Measurements from ENCODE around the gene PDE4D. TPM values are rescaled to one million over a fixed set of nuclear protein-coding genes. Genes with fewer than 3 reads are reported as not detected.

PDE4D gene
- total RNA-seq, 4 donors from 2014 or later = 6.7 to 21.0 (median 15.0) TPM

DNA sequence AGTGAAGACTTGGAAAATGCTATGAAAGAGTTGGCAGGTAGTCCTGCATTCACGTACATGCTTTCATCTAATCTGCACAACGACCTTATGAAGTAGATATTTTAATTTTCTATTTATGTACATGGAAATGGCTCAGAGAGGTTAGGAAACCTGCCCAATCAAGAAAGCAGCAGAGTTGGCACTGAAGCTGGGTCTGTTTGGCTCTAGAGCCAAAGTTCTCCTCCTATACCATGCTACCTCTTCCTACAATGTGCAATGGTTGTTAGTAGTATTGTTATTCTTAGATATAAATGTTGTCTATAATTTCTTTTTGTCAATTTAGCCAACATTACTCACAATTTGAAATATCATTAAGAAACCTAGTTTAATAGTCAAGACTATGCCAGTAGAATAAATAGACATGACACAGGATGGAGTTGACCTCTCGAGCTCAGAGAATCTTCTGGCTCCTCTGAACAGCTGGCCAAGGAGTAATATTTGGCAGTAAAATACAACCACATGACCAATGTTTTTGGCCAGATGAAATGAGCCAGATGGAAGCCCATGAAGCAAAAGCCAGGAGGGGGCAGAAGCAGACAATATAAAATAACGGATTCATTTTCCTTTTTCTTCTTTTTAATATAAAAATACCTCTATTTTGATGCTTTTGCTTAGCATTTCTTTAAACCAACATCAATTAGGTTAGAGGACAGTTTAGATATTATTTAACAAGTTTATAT is 542.3 kb downstream of the PDE4D start:
- TF ChIP-seq, protein P1, sequence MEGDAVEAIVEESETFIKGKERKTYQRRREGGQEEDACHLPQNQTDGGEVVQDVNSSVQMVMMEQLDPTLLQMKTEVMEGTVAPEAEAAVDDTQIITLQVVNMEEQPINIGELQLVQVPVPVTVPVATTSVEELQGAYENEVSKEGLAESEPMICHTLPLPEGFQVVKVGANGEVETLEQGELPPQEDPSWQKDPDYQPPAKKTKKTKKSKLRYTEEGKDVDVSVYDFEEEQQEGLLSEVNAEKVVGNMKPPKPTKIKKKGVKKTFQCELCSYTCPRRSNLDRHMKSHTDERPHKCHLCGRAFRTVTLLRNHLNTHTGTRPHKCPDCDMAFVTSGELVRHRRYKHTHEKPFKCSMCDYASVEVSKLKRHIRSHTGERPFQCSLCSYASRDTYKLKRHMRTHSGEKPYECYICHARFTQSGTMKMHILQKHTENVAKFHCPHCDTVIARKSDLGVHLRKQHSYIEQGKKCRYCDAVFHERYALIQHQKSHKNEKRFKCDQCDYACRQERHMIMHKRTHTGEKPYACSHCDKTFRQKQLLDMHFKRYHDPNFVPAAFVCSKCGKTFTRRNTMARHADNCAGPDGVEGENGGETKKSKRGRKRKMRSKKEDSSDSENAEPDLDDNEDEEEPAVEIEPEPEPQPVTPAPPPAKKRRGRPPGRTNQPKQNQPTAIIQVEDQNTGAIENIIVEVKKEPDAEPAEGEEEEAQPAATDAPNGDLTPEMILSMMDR (IDR thresholded peaks at IDR 0.05) = no peak
- TF ChIP-seq POLR2A (IDR thresholded peaks at IDR 0.05) = no peak
- 43 to 59% methylated on average over 4 of the region's 4 CpGs for WGBS, 2 donors
- intact Hi-C loops (cut with DNase I; ENCODE audit: low total_unique reads) = no loop called here
- DNase-seq (ENCODE audit: low spot score in 2 of 2) = peak in 1 of 2 donors; percentile 21
- H3K4me3 ChIP-seq (ENCODE audit: low read depth, poor library complexity, severe bottlenecking) = no peak overlapping the region

DNA sequence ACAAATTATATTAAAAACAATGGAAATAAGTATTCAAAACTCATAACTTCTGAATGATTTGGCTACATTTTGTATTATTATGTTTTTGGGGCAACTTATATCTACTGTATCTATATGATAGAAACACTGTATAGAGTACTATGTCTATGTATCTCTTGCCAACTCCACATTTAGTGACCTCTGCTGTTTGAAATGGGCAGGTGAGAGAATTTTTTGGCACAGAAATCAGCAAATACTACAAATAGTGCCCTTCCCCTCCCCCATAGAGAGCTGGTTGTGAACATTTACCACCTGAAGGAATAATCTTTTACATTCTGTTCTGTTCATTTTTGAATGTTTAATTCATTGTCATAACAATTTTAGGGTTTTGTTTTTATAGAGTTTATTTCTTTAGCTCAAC is 545.3 kb downstream of the PDE4D start:
- H3K4me3 ChIP-seq (ENCODE audit: low read depth, poor library complexity, severe bottlenecking) = no peak overlapping the region
- no peak for DNase-seq (ENCODE audit: low spot score in 2 of 2)
- intact Hi-C loops (cut with DNase I; ENCODE audit: low total_unique reads) = no loop called here
- TF ChIP-seq, protein P1 (IDR thresholded peaks at IDR 0.05) = no peak
- TF ChIP-seq POLR2A (IDR thresholded peaks at IDR 0.05) = no peak

GRCh38 chr5:59346982-59347381 is 546.5 kb downstream of the PDE4D start:
- DNase-seq (ENCODE audit: low spot score in 2 of 2) = no peak
- intact Hi-C loops (cut with DNase I; ENCODE audit: low total_unique reads) = no loop called here
- WGBS, 2 donors = 69 to 79% methylated on average over 1 of the region's 1 CpG
- no peak overlapping the region for H3K4me3 ChIP-seq (ENCODE audit: low read depth, poor library complexity, severe bottlenecking)
- TF ChIP-seq POLR2A (IDR thresholded peaks at IDR 0.05) = no peak
- TF ChIP-seq, protein P1 (IDR thresholded peaks at IDR 0.05) = no peak

- no peak for DNase-seq (ENCODE audit: low spot score in 2 of 2)
- WGBS, 2 donors = 80 to 85% methylated on average over 7 of the region's 7 CpGs
- H3K4me3 ChIP-seq (ENCODE audit: low read depth, poor library complexity, severe bottlenecking) = no peak overlapping the region
- TF ChIP-seq POLR2A (IDR thresholded peaks at IDR 0.05) = no peak
- TF ChIP-seq, protein P1 (IDR thresholded peaks at IDR 0.05) = no peak
- intact Hi-C loops (cut with DNase I; ENCODE audit: low total_unique reads) = no loop called here
Measured at GRCh38 chr5:59346514-59346913, 547.0 kb downstream of the PDE4D start.

GRCh38 chr5:59342181-59342580 is 551.3 kb downstream of the PDE4D start:
- no peak overlapping the region for H3K4me3 ChIP-seq (ENCODE audit: low read depth, poor library complexity, severe bottlenecking)
- DNase-seq (ENCODE audit: low spot score in 2 of 2) = no peak
- intact Hi-C loops (cut with DNase I; ENCODE audit: low total_unique reads) = no loop called here
- 70 to 81% methylated on average over 3 of the region's 3 CpGs for WGBS, 2 donors
- no peak for TF ChIP-seq POLR2A (IDR thresholded peaks at IDR 0.05)
- TF ChIP-seq, protein P1 (IDR thresholded peaks at IDR 0.05) = no peak

DNA sequence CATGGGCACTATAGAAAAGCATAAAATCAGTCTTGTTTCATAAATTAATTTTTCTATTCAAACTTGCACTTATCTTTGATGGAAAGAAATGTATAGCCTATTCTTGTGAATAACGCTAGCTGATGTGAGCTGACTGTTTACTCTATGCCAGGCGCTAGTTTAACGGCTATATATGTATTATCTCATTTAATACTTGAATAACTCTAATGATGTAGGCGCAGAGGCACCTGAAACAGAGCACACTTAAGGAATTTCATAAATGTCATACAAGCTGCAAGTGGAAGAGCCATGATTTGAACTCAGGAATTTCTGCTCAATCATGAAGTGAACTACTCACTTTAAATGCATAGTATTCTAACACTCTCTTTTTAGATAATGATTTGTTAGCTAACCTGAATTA is 551.8 kb downstream of the PDE4D start:
- 97 to 98% methylated on average over 4 of the region's 4 CpGs for WGBS, 2 donors
- no peak overlapping the region for H3K4me3 ChIP-seq (ENCODE audit: low read depth, poor library complexity, severe bottlenecking)
- TF ChIP-seq, protein P1 (IDR thresholded peaks at IDR 0.05) = no peak
- no peak for TF ChIP-seq POLR2A (IDR thresholded peaks at IDR 0.05)
- DNase-seq (ENCODE audit: low spot score in 2 of 2) = no peak
- intact Hi-C loops (cut with DNase I; ENCODE audit: low total_unique reads) = no loop called here
